K562 (cell line): Measurements from ENCODE around the gene TMEM63A. TPM values are rescaled to one million over a fixed set of nuclear protein-coding genes. Genes with fewer than 3 reads are reported as not detected.

Source experiments
- ATAC-seq: fragments of 200-7000 bp; cut with Tn5 transposase; 3 replicates; pipeline ENCODE4 v1.9.1; 2020; ENCODE audit warnings: moderate library complexity
- BruUV-seq: library from RNA; stranded (reverse); fragments of 400-500 nt; replicated peaks from 2 replicates; lab custom pipeline; 2021; lab: Mats Ljungman, UMichigan
- CTCF ChIA-PET: fragments of 300-600 bp; formaldehyde crosslinking; extraction: SDS; loops from one replicate; lab custom pipeline; 2021; ENCODE audit warnings: low intra/inter-chr PET ratio; lab: Yijun Ruan, JAX
- POLR2A ChIA-PET: fragments of 300-600, 350-650 bp; sonication (Branson Sonifier 250); formaldehyde crosslinking; extraction: SDS; loops from one replicate; lab custom pipeline; 2021; ENCODE audit warnings: antibody characterized with exemption, inconsistent platforms; lab: Yijun Ruan, JAX
- DNase-seq, 4 experiments: peaks; one replicate each; pipeline versions ENCODE4 v3.0.0 to v3.0.0-alpha.2; 2011 to 2018; ENCODE audit warnings: low spot score in 3 of 4, mixed read lengths in 3 of 4; ENCODE audit errors: extremely low read depth in 1 of 4
- FAIRE-seq: peaks from 2 replicates; lab custom pipeline; 2011; peaks lifted over from hg19 to GRCh38; lab: Jason Lieb, UNC
- H2AFZ ChIP-seq: 2 replicates; pipeline ENCODE4 v1.6.0; 2011; ENCODE audit warnings: low read depth, low read length, control low read depth, inconsistent platforms
- H3K27ac ChIP-seq: fragments of 200-600 bp; 3 replicates; pipeline ENCODE4 v1.8.0; 2011; ENCODE audit warnings: low read depth, mild to moderate bottlenecking, control low read depth, inconsistent platforms, low read length, moderate library complexity, mixed read lengths; ENCODE audit errors: extremely low read depth
- H3K27me3 ChIP-seq, 2 experiments: fragments of 300-600 bp in 1 of 2; 2 replicates in 1 of 2; 3 replicates in 1 of 2; pipeline versions ENCODE4 v1.6.0 to v1.8.0; 2011; ENCODE audit warnings: inconsistent platforms in 2 of 2, low read length in 2 of 2, mild to moderate bottlenecking in 1 of 2, mixed read lengths in 1 of 2, moderate library complexity in 1 of 2; ENCODE audit not compliant: control insufficient read depth in 2 of 2, insufficient read depth in 2 of 2
- H3K36me3 ChIP-seq: fragments of 300-600 bp; 3 replicates; pipeline ENCODE4 v1.8.0; 2011; ENCODE audit warnings: mild to moderate bottlenecking, low read length, inconsistent platforms; ENCODE audit not compliant: control insufficient read depth, insufficient read depth
- H3K4me1 ChIP-seq, 2 experiments: fragments of 200-600 bp in 1 of 2; replicated peaks in 1 of 2; 2 replicates in 1 of 2; 3 replicates in 1 of 2; pipeline versions ENCODE4 v1.5.1 to v1.8.0; 2011; ENCODE audit warnings: inconsistent platforms in 2 of 2, low read length in 2 of 2, mild to moderate bottlenecking in 1 of 2, mixed read lengths in 1 of 2, moderate library complexity in 1 of 2; ENCODE audit not compliant: control insufficient read depth in 2 of 2, insufficient read depth in 2 of 2
- H3K4me2 ChIP-seq: 2 replicates; pipeline ENCODE4 v1.6.1; 2011; ENCODE audit warnings: low read length, control low read depth, inconsistent platforms, mixed read lengths; ENCODE audit not compliant: insufficient read depth
- H3K4me3 ChIP-seq: fragments of 200-600 bp; sonication (generic), shearing (Covaris generic); 2 replicates; pipeline ENCODE4 v1.5.1; 2016; ENCODE audit warnings: control low read depth, inconsistent platforms
- H3K79me2 ChIP-seq: fragments of 200-600 bp; 3 replicates; pipeline ENCODE4 v1.8.0; 2011; ENCODE audit warnings: low read length, inconsistent platforms; ENCODE audit not compliant: control insufficient read depth, insufficient read depth
- H3K9ac ChIP-seq, 2 experiments: 2 replicates each; pipeline versions ENCODE4 v1.6.0 to v1.6.1; 2011; ENCODE audit warnings: low read depth in 2 of 2, low read length in 2 of 2, control low read depth in 1 of 2, inconsistent platforms in 1 of 2, mild to moderate bottlenecking in 1 of 2, mixed read lengths in 1 of 2; ENCODE audit not compliant: insufficient read depth in 1 of 2
- H3K9me1 ChIP-seq: one replicate; pipeline ENCODE4 v1.6.0; 2011; ENCODE audit warnings: inconsistent platforms, mild to moderate bottlenecking, low read length, moderate library complexity; ENCODE audit not compliant: control insufficient read depth, insufficient read depth
- H3K9me3 ChIP-seq: replicated peaks from 2 replicates; pipeline ENCODE4 v1.5.1; 2011; ENCODE audit warnings: low read depth, low read length, inconsistent platforms; ENCODE audit not compliant: control insufficient read depth, insufficient read depth
- H4K20me1 ChIP-seq: replicated peaks from 2 replicates; pipeline ENCODE4 v1.6.1; 2011; ENCODE audit warnings: low read length, inconsistent platforms, mixed read lengths; ENCODE audit not compliant: control insufficient read depth, insufficient read depth
- BRCA1 ChIP-seq, 2 experiments: fragments of 450-650 bp in 1 of 2; sonication (generic) in 1 of 2; formaldehyde crosslinking in 1 of 2; IDR thresholded peaks; 2 replicates each; pipeline versions ENCODE4 v1.5.0 to v1.6.1; 2017 to 2020; ENCODE audit warnings: mild to moderate bottlenecking in 1 of 2, missing genetic modification reagents in 1 of 2
- LARP7 ChIP-seq: fragments of 450-650 bp; IDR thresholded peaks from 2 replicates; pipeline ENCODE4 v1.6.1; 2016
- NFIC ChIP-seq: fragments of 450-650 bp; IDR thresholded peaks from 2 replicates; pipeline ENCODE4 v1.6.1; 2017; ENCODE audit warnings: mild to moderate bottlenecking, inconsistent platforms
- RBFOX2 ChIP-seq: fragments of 200-400 bp; formaldehyde crosslinking; IDR thresholded peaks from 2 replicates; pipeline ENCODE4 v1.6.1; 2017; ENCODE audit warnings: low read depth, mild to moderate bottlenecking, low read length, moderate library complexity
- ZFP36 ChIP-seq: fragments of 150-350 bp; IDR thresholded peaks from 2 replicates; pipeline ENCODE4 v1.6.1; 2018; ENCODE audit warnings: low read length, low read depth; ENCODE audit not compliant: partially characterized antibody
- WGBS: fragments of 100-300 bp; shearing (Covaris generic); methylation state at CpG from one replicate; pipeline ENCODE4 v1.1.6; 2016; ENCODE audit warnings: low coverage, mixed read lengths; ENCODE audit not compliant: insufficient coverage; ENCODE audit errors: missing lambda C conversion rate; 5-methylcytosine and 5-hydroxymethylcytosine counted together
- in situ Hi-C: fragments of 300-500 bp; cut with MboI; formaldehyde crosslinking; loops from 4 replicates; pipeline ENCODE4 v1.15.0; 2018; ENCODE audit warnings: inconsistent platforms, mixed read lengths
- intact Hi-C: fragments of 100-400 bp; cut with micrococcal nuclease; formaldehyde crosslinking; loops from 2 replicates; pipeline ENCODE4 v1.14.2; 2022
- polyA plus RNA-seq, 8 experiments: library from polyadenylated mRNA; depleted of rRNA in 4 of 8; stranded (reverse) in 5 of 8; unstranded in 3 of 8; fragments of >200 nt; fragmentation: Nextera tagmentation in 2 of 8; fragmentation: Illumina TruSeq in 1 of 8; extraction: Ambion mirVana in 2 of 8; extraction: Trizol in 1 of 8; gene quantifications; 2 replicates each; pipeline versions ENCODE4 v1.2.1 to v1.2.3, GENCODE V29; 2011 to 2014; ENCODE audit warnings: inconsistent platforms in 1 of 8, missing spikeins in 1 of 8
- total RNA-seq, 7 experiments: library from RNA; depleted of rRNA in 6 of 7; stranded (reverse); fragments of >200 nt in 6 of 7; fragmentation: Illumina TruSeq in 2 of 7; extraction: Trizol in 2 of 7; gene quantifications; 2 replicates each; pipeline versions ENCODE4 v1.2.1 to v1.2.3, GENCODE V29; 2011 to 2021; ENCODE audit warnings: low replicate concordance in 1 of 7

TMEM63A gene
- total and polyA plus RNA-seq, 9 of the 15 experiments (the other 6 are each of a cell fraction or from before 2014, with no cell fraction given) = 2.0 to 54.6 (median 17.5) TPM

- CTCF ChIA-PET = interaction anchor here (0.7 kb wide), 1 partner anchor 24 kb away, joined by 3 read pairs; no protein-coding TSS in a partner anchor
- H3K4me1 ChIP-seq = no peaks in the 10 kb centered on the region
- no peaks in the 10 kb centered on the region for H3K79me2 ChIP-seq
- H3K27me3 ChIP-seq = no peaks in the 10 kb centered on the region
- H3K9me1 ChIP-seq = no peaks in the 10 kb centered on the region
- no peak overlapping the region for H3K9ac ChIP-seq
- no peak overlapping the region for H3K27ac ChIP-seq
- TF ChIP-seq RBFOX2 = no peak
- TF ChIP-seq ZFP36 = peak; percentile 89
- TF ChIP-seq LARP7 = no peak
- TF ChIP-seq NFIC = peak; percentile 47
- TF ChIP-seq, all 486 proteins: peak for 2
- WGBS = 40% methylated on average over 7 of the region's 7 CpGs
- no peak overlapping the region for H3K4me2 ChIP-seq
- POLR2A ChIA-PET = interaction anchor here (0.6 to 1.1 kb wide), 6 partner anchors 8 to 198 kb away, joined by 3 to 4 read pairs (median 3); no protein-coding TSS in a partner anchor
- DNase-seq = no peak
- H3K36me3 ChIP-seq = 0 out of 3 replicates have a peak, but pooled peaks cover 2% of the 10 kb centered on the region
- no peaks in the 10 kb centered on the region for H3K9me3 ChIP-seq
- H4K20me1 ChIP-seq = no peaks in the 10 kb centered on the region
- ATAC-seq = no peak
- intact Hi-C loops (no loop called here), in situ Hi-C loops (no loop called here)
- H2AFZ ChIP-seq = no peak overlapping the region
- H3K4me3 ChIP-seq = no peak overlapping the region
- peak; percentile 60 for FAIRE-seq
- no TSS peak for BruUV-seq
Measured at GRCh38 chr1:225834417-225835329, 47.5 kb downstream of the TMEM63A start.

GRCh38 chr1:225830841-225831240 is 51.3 kb downstream of the TMEM63A start:
- 80% methylated on average over 6 of the region's 6 CpGs for WGBS
- H3K27ac ChIP-seq = no peak overlapping the region
- H2AFZ ChIP-seq = no peak overlapping the region
- H3K4me2 ChIP-seq = no peak overlapping the region
- H3K79me2 ChIP-seq = no peaks in the 10 kb centered on the region
- intact Hi-C loops (no loop called here), in situ Hi-C loops (no loop called here)
- ChIA-PET CTCF (no interaction called here), POLR2A (no interaction called here)
- no peaks in the 10 kb centered on the region for H3K9me1 ChIP-seq
- H3K36me3 ChIP-seq = 0 out of 3 replicates have a peak, but pooled peaks cover 2% of the 10 kb centered on the region
- H3K4me3 ChIP-seq = no peak overlapping the region
- DNase-seq = no peak
- no peaks in the 10 kb centered on the region; the same call in 1 of the 2 replicates for H4K20me1 ChIP-seq
- H3K4me1 ChIP-seq = peaks cover 14 to 17% of the 10 kb centered on the region in 2 experiments; a peak in 4 of 5 replicates
- H3K27me3 ChIP-seq = no peaks in the 10 kb centered on the region
- H3K9me3 ChIP-seq = no peaks in the 10 kb centered on the region
- BruUV-seq = no TSS peak
- H3K9ac ChIP-seq = no peak overlapping the region
- no peak for ATAC-seq
- no peak for FAIRE-seq
- TF ChIP-seq BRCA1 (IDR thresholded peaks at IDR 0.05) (no peak), BRCA1 (CRISPR knock-in tag; IDR thresholded peaks at IDR 0.05) (no peak), RBFOX2 (no peak)
